Stimulated activated CD8-positive, alpha-beta memory T cell treated with anti-CD3 and anti-CD28 coated beads, Interleukin-15, amount 100 ng/mL, for 4 hours (primary cell): Measurements from ENCODE around the gene FTCDNL1.

Experiments used
- DNase-seq, 2 donors: peaks; one replicate each; pipeline ENCODE4 v3.0.0-alpha.2; 2020; ENCODE audit warnings: low read depth in 2 of 2

FTCDNL1 gene

DNA sequence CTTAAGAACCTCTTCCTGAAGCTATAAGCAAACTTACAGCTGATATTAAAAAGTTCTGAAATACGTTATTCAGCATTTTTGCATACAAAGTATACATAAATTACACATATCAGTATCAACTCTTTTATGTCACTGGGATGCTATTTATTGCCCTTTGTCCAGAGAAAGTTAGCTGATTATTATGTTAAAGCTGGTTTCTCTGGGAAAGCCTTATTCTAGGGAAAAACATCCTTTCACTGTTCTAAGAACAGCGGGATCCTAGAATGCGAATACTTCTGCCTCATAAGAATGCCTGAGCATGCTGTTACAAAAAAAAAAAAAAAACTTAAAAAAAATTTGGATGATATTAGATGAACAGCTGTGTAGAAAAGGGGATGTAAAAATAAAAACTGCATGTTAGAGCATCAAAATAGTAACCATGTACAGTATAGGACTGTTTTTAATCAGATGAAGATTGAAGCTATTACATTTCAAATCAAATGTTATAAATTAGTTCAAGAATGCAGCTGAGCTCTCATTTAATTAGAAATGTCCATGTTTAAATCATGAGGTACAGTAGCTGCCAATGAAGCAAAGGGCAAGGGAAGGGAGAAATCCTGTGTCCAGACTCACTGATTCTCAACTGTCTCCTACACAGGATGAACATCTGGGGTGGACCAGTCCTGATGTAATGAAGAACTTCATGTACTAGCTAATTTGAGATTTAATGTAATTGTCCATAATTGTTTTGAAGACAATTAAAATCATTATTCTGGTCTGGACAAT is 8.2 kb downstream of the FTCDNL1 start:
- no peak for DNase-seq

DNA sequence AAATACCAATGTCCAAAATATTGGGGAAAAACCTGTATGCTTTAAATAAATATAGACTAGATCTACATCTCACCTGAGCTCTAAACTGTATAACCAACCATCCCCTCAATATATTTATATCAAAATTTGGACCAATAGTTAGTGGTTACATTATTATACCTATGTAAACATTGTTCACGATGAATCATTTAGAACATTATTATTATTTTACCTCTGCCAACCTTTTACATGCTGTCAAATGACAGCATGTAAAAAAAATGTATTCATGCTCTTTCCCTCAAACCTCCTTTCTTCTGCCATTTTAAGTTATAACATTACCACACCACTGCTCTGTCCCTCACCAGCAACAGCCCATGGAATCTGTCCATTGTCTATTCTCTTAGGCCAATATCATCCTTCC is 9.6 kb downstream of the FTCDNL1 start:
- DNase-seq = no peak

DNA sequence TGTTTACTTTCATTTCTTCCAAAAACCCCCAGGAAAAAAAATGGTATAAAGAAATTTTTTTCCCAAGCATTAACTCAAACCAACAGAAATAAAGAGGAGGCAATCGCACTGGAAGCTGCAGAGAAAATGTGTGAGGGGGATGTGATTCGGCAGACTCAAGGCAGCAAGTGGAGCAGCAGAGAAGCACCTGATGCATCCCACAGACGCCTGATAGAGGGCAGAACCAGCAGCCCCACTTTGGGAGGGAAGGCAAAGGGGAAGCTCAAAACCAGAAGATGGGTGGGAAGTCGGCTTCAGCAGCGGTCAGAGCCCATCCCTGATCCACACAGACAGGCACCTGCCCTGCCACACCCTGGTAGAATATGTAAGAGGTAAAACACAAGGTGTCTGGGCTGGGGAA is 12.6 kb downstream of the FTCDNL1 start:
- no peak for DNase-seq

DNA sequence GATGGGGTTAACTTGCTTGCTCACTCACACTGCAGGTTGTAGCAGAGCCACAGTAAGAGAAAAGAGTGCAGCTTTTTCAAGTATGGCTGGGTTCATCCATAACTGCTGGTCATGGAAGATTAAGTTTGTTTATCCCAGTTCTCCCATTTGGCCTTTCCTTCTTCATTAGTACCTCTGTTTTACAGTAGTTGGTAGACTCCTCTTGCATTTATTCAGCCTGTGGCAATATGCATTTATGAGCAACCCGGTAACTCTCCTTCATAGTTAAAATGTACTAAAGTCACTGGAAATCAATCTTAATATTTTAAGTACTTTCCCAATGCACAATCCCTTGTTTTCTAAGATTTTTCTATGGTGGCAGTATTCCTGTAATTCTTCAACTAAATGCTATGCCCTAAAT is 14.0 kb downstream of the FTCDNL1 start:
- DNase-seq = no peak

DNA sequence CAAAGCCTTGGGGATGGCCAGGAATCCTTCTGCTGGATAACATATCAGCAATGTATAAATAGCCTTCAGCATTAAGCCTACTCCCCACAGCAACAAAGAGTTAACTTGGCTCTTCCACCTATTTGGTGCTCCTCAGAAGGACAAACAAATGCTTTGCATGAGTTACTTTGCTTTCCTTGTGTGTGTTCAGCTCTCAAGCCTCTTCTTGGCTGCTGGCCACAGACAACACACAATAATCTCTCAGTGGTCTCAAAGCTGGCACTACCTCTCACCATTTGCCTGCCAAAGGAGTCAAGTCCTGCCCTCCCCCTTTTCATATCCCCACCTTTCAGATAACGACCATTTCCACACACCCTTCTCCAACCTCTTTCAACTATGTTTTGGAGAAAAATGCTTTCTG is 17.5 kb downstream of the FTCDNL1 start:
- DNase-seq = no peak

DNA sequence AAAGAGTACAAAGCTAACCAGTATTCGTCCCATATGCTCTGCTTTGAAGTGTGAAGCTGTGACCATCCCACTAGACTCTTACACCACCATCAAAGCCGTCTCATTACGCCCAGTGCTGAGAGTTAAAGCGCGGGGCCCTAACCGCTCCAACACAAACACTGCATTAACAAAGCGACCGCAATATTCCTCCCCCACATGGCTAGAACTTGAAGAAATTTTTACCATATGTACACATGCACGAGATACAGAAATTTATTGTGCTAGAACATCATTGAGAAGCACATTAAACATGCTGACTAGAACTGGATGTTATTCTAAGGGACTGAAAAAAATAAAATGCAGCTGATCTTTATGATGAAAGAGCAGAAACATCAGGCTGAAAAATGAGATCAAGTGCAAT is 20.5 kb downstream of the FTCDNL1 start:
- DNase-seq = no peak

DNA sequence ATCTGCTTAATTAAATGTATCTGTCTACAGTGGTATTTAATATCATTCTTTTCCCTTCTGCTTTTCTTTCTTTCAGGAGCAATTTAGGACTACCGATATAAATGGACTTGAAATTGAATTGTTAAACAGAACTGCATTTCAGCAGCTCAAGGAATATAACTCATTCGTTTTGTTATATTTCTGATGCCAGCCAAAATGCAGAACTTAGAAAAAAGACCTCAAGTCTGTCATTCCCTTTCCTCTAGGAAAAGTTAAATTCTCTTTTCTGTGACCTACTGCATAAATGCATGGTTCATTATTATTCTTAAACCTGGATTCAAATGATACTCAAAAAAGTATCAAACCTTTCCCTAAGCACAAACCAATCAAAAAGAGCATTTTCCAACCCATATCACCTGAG is 21.4 kb downstream of the FTCDNL1 start:
- DNase-seq = no peak

DNA sequence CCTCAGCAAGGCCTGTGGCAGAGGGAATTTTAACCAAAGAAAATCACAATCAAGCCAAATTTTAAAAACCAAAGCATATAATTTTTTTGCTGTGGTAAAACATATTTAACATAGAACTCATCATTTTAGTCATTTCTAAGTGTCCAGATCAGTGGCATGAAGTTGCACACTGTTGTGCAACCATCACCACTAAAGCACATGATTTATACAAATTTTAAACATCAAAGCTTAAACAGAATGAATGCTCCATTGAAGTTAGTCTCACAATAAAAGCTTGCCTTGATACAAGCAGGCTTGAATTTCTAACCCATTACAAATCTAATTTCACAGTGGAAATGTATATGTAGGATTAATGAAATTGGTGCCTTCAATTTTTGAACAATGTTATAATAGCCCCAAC is 31.2 kb downstream of the FTCDNL1 start:
- no peak for DNase-seq

DNA sequence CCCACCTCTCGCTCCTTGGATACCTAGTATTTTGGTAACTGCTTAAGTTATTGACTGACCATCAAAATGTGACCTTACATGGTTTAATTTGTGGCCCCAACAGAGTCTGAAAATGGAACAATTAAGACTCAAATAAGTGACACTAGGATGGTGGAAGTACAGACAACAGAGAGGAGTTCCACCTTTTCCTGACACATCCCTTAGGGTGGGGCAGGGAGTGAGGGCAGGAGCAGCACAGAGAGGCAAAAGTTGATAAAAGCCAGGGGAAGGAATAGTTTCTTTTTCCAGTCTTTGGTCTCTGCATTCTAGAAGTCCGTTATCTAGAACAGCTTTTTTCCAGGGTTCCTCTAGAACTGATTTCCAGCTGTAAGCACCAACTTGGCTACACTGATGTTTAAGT is 32.2 kb downstream of the FTCDNL1 start:
- DNase-seq = no peak

DNA sequence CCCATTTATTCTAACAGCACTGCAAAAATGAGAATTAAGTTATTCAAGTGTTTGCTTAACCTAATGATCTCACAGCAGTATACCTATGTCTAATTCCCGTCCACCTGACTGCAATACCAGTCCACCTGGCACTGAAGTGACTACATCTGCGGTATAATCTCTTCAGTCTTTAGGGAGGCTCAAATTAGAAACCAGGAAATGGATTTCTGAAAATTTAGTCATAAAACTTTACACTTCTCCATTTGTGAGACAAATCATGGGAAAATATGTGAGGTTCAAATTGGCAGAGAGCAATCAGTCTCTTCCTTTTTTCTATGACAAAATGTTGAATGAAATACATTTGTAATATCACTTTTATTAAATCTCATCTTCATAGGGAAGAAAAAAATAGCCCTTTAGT is 33.0 kb downstream of the FTCDNL1 start:
- DNase-seq = no peak

DNA sequence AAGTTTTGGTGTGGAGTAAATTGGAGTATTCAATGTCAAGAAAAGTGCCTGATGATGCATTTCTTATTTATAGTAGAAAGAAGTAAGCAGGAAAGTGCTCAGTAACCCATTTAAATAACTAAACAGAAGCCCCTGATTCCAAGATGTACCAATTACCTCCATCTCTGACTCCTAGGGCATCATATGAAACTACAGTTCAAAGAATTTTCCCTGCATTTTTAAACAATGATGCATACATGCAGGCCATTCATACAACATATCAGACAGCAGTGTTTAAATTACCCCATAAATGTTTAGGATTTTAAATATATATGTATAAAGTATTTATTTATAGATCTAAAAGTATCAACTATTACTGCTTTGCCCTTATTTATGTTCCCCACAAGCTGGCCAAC is 36.2 kb downstream of the FTCDNL1 start:
- no peak for DNase-seq

DNA sequence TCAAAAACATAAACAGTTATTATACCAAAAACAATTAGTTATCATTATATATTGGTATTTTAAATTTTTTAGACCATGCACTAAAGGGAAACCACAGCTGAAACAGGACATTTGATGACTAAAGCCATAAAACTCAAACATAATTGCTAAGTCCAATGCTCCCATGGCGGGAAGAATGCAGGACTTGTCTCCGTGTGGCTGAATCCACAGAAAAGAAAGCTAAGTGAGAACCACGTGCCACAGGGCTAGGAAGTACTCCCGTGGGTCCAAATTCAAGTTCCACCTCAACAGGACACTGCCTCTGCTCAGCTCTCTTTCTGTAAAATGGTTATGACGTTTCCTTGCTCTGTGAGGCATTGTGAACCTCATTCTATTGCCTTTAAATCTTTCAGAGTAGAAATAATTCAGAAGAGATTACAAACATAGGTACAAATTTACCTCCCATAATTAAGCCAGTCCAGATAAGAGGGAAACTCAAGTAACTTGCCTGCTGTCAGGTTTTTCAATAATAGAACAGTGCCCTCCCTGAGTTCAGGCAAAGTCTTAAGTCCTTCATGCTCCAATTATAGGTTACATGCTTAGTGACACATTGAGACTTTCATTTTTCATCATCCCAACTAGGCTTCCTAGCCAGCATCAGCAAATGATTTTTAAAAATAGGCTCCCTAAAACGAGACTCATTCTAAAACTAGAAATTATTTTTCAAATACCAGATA is 36.7 kb downstream of the FTCDNL1 start:
- no peak for DNase-seq

DNA sequence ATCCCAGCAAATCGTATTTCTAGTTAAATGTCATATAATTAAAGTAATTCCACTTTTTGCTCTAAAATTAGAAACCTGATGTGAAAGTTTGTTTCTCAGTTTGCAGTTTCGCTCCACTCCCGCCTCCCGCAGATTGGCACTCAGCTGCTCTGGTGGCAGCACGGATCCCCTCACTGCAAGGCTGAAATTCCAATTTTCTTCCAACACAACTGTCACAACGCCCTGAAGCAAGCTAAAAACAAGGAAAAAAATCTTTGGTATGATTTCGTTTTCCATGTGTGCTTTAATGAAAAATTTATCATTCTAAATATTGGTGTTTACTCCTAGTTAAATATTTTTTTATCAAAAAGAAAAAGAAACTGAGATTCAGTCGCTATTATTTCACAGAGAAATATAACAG is 38.5 kb downstream of the FTCDNL1 start:
- DNase-seq = no peak

DNA sequence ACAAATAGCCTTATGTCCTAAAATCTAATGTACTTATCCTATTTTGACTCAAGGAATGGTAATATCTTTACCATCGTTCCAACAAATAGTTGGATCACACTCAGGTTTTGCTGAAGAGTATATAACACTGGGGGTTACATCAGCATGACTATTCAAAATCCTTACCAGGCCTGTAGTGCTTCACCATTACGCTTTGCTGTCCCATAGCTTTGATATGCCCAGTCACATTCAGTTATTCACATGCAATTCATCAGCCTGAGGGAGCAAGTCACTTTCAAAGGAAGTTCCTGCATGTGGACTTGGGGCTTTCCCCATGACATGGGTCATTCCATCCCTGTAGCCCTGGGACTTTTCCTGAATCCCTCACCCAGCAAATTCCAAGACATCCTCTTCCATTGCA is 39.6 kb downstream of the FTCDNL1 start:
- no peak for DNase-seq

DNA sequence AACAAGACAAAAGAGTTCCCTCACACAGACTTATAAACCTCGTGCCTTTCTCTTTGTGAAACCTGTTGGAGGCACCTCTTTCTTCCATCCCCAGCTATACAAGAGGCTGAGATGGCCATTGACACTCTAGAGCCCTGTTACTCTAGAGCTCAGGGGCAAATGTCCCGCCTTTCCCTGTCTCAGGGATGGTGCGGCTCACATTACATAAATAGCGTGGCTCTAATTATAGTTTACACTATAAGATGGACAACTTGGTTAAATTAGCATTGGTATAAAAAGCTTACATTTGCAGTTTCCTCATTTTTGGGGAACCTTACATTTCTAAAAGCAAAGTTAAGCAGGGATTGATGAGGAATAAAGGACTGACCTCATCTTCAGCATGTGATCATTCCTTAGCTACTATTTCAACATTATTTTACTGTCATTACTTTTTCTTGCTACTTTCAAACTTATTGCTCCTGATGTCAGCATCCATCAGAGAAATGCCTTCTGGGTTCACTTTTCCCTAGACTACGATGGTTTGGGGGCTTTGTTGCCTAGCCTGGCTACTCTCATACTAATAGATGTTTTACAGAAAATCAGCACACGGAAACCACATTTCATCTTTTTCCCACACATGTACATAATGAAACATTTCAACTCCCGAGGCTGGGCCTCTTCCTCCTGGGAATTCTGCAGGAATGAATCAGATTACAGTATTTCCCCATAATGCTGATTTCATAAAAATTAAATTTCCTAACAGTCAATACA is 40.4 kb downstream of the FTCDNL1 start:
- DNase-seq = no peak

DNA sequence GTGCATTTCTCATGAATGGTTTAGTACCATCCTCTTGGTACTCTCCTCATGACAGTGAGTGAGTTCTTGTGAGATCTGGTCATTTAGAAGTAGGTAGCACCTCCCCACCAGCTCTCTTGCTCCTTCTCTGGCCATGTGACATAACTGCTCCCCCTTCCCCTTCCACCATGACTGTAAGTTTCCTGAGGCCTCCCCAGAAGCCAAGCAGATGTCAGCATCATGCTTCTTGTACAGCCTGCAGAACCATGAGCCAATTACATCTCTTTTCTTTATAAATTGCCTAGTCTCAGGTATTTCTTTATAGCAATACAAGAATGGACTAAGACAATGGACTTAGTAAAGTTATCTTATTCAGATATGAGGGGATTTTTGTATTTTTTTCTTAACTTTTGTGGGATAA is 43.0 kb downstream of the FTCDNL1 start:
- no peak for DNase-seq

DNA sequence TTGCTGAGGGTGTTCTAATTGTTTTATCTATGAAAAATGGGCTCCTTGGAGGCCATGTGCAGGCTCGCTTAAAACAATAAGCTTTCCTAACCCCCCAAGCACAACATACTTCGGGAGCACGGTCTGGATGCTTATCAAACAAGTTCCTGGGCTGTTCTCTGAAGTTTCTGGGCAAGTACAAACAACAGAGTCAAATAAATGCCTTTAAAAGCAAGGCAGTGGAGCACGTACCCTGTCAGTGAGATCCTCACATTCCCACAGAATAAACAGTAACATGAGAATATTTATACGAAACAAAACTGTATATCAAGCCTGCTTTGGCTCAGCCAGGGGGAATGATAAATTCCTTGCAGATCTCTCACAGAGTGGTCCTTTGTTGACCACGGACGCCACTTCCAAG is 44.8 kb downstream of the FTCDNL1 start:
- no peak for DNase-seq

DNA sequence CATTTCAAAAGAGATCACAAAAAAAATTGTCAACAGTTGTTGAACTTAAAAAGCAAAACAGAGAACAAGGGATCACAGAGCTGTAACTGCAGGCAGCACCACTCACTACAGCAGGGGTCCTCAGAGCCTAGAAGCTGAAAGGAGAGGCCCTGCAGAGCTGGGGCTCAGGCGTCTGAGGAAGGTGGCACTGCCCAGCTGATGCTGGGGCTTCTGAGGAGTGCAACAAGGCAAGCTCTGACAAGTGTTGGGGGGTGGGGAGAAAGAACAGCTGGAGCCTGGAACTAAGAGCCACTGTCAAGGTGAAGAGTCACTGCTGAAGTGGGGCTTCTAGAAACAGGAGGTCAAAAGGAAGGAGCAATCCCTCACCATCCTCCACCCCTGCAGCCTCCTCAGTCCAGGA is 46.2 kb downstream of the FTCDNL1 start:
- DNase-seq = no peak

DNA sequence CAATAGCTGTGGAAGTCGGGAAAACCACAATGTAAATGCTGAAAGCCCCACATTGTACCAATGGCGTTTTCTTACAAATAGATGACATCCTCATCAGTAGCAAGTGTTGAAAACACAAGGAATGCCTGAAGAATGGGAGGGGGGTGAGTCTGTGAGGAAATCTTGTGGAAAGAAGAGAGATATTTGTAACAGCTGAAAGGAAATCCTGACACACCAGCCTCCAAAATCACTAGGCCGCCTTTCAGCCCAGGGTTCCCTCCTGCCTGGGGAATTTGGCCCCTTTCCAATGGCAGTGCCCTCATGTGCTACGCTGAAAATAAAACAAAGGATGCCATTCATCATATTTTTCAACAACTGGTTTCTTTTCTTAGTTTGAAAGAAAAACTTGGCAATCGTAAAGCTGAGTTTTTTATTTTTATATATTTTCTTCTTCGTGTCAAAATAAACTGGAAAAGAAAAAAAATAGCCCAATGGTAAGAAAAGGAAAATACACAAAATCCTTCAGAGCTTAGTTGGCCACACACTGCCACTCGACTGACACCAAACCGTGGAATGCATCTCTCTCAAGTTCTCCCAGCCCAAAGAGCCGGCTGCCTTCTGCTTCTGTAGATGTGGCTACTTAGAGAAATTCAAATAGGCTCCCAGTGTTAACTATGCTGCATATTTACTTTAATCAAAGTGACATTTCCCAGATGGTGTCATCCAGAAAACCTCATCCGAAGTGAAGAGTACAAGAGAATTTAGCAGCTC is 52.0 kb downstream of the FTCDNL1 start:
- no peak for DNase-seq

DNA sequence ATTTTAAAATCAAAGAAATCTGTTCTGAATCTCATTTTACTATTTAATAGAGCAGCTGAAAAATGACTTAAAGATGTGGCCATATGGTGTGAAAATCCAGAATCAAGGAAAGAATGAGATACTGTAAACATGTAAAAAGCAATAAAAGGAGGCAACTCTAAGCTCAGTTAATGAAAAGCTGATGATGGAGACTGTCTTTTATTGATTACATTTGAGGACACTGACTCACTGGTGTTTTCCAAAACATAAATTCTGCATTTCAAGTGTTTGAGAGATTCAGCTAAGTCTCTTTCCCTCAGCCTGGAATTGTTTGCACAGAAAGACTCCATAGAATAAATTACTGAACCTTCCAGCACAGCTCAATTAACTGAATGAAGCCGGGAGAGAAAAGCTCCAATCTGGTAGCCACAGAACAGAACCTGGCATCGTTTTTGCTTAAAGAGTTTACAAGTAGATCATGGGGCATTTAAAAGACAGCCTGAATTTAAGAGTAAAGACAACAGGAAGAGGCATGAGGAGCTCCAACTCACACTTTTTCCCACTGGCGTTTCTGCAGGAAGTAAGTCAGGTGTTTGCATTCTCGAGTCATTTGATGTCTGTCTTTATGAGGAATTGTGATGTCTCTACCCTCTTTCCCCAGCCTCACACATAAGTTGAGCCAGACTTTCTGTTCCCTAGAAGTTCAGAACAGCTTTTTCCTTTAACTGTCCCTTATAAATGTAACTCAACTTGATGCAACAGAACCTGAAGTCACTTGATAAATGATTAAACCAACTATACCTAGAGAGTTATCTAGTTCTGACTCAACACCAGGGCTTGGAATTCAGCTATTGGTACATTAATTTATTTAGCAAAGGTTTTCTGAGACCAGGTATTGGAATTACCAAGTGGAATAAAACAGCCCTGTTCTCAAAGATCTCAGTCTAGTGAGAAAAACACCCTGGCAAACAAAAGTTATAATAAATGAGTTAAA is 53.3 kb downstream of the FTCDNL1 start:
- no peak for DNase-seq

DNA sequence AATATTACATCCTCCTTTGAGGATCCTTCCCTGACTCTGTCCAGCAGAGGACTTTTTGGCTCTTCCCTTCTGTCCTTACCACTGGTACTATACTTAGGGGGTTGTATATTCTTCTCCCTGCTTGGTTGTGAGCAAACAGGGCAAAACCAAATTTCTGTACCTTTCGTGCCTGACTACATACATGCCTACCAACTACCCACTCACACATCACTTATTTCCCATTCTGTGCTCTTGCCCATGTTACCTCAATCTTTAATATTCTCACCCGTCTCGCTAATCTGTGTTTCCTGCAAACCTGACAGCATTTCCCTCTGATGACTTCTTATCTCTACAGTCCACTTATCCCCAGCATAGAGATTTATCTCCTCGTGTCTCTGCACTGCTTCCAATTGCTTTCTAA is 58.6 kb downstream of the FTCDNL1 start:
- no peak for DNase-seq
